ENCODE data around the gene NDRG2.

The NDRG2 gene

DNA sequence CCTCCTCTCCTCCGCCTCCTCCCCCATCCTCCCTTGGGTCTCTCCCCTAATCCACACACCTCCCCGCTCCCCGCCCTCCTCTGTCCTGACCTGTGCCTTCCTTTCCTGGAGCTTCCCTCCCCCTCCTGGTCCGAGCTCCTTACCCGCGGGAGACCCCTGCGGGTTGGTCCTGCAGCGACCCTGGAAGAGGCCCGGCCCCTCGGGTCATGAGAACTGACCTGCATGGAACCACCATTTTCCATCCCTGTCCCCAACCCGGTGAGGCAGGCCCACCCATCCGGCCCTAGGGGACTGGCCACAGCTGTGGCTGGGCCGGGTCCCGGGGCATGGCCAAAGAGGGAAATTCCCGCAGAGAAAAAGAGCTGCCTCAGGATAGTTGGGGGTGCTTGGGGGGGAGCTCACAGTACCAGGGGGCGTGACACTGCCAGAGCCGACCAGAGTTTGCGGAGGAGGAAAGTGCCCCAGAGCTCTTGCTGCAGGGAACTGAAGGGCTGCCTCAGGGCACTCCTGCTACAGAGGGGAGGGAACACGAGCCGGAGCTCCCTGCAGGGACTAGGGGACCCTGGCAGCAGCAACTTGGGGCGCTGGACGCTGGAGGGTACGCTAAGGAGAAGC is 45.9 kb upstream of the NDRG2 start:
- TF ChIP-seq, protein P1, sequence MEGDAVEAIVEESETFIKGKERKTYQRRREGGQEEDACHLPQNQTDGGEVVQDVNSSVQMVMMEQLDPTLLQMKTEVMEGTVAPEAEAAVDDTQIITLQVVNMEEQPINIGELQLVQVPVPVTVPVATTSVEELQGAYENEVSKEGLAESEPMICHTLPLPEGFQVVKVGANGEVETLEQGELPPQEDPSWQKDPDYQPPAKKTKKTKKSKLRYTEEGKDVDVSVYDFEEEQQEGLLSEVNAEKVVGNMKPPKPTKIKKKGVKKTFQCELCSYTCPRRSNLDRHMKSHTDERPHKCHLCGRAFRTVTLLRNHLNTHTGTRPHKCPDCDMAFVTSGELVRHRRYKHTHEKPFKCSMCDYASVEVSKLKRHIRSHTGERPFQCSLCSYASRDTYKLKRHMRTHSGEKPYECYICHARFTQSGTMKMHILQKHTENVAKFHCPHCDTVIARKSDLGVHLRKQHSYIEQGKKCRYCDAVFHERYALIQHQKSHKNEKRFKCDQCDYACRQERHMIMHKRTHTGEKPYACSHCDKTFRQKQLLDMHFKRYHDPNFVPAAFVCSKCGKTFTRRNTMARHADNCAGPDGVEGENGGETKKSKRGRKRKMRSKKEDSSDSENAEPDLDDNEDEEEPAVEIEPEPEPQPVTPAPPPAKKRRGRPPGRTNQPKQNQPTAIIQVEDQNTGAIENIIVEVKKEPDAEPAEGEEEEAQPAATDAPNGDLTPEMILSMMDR (IDR thresholded peaks at IDR 0.05) = no peak
- peaks cover 3 to 24% (median 16%) of the 10 kb centered on the region in 3 donors for H3K36me3 ChIP-seq
- intact Hi-C loops (cut with DNase I; ENCODE audit: low total_unique reads) = loop anchor here (1.0 kb wide), 1 partner anchor 34 kb away; no protein-coding TSS in a partner anchor
- H3K27me3 ChIP-seq = no peaks in the 10 kb centered on the region
- H3K27ac ChIP-seq = peak overlapping the region; percentile 86 to 92
- H3K9me3 ChIP-seq = no peaks in the 10 kb centered on the region
- H3K4me3 ChIP-seq = peak overlapping the region; percentile 76 to 77
- peaks cover 0 to 40% (median 28%) of the 10 kb centered on the region in 4 donors for H3K4me1 ChIP-seq
- peak; percentile 62 to 79 for DNase-seq

DNA sequence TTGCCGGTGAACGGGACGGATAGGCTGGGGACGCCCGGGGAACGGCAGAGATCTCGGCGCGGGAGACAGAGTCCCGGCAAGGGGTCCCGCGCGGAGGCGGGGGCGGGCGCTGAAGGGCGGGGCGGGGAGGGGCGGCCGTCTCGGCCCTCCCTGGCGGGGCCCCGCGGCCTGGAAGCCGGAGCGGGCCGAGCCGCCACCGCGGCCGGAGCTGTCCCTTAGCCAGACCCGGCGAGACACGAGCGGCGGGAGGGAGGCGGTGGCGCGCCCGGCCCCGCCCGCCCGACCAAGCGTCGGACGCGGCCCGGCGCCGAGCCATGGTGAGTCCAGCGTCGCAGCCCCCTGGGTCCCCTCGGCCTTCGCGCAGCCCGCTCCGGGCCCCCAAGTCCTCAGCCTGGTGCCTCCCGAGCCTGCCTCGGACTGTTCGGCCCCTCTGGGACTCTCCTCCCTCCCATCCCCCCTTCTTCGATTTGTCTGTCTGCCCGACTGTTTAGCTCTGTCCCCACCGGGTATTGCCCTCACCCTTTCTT is 45.3 kb upstream of the NDRG2 start, which contains the start of gene ARHGEF40:
ARHGEF40 (plus strand) TSS at position 222 of the 527 bp plus-strand sequence; CDS start at position 315, 93 bp downstream.
- Histone ChIP-seq H3K4me3 (peak within 1 kb of the TSS; percentile 76 to 77), H3K36me3 (peaks cover 0 to 18% (median 10%) of the 10 kb centered on the region in 3 donors), H3K9me3 (no peaks in the 10 kb centered on the region), H3K27ac (peak within 1 kb of the TSS; percentile 86 to 92), H3K4me1 (peaks cover 0 to 40% (median 28%) of the 10 kb centered on the region in 4 donors), H3K27me3 (no peaks in the 10 kb centered on the region)
- intact Hi-C loops (cut with DNase I; ENCODE audit: low total_unique reads) = loop anchor here (1.0 kb wide), 1 partner anchor 34 kb away; no protein-coding TSS in a partner anchor
- DNase-seq = peak; percentile 61 to 85
- TF ChIP-seq, protein P1 (IDR thresholded peaks at IDR 0.05) = no peak

- TF ChIP-seq, protein P1 (IDR thresholded peaks at IDR 0.05) = no peak
- peak overlapping the region; percentile 86 to 92 for H3K27ac ChIP-seq
- intact Hi-C loops (cut with DNase I; ENCODE audit: low total_unique reads) = loop anchor here (1.0 to 2.0 kb wide), 2 partner anchors 21 to 35 kb away; no protein-coding TSS in a partner anchor
- peaks cover 0 to 12% (median 6%) of the 10 kb centered on the region in 3 donors for H3K36me3 ChIP-seq
- peak in 1 of 2 donors; percentile 44 for DNase-seq
- H3K9me3 ChIP-seq = no peaks in the 10 kb centered on the region
- H3K4me3 ChIP-seq = peak overlapping the region; percentile 76 to 77
- H3K27me3 ChIP-seq = no peaks in the 10 kb centered on the region
- peaks cover 0 to 40% (median 28%) of the 10 kb centered on the region in 4 donors for H3K4me1 ChIP-seq
Measured at GRCh38 chr14:21069388-21070082, 44.7 kb upstream of the NDRG2 start.

DNA sequence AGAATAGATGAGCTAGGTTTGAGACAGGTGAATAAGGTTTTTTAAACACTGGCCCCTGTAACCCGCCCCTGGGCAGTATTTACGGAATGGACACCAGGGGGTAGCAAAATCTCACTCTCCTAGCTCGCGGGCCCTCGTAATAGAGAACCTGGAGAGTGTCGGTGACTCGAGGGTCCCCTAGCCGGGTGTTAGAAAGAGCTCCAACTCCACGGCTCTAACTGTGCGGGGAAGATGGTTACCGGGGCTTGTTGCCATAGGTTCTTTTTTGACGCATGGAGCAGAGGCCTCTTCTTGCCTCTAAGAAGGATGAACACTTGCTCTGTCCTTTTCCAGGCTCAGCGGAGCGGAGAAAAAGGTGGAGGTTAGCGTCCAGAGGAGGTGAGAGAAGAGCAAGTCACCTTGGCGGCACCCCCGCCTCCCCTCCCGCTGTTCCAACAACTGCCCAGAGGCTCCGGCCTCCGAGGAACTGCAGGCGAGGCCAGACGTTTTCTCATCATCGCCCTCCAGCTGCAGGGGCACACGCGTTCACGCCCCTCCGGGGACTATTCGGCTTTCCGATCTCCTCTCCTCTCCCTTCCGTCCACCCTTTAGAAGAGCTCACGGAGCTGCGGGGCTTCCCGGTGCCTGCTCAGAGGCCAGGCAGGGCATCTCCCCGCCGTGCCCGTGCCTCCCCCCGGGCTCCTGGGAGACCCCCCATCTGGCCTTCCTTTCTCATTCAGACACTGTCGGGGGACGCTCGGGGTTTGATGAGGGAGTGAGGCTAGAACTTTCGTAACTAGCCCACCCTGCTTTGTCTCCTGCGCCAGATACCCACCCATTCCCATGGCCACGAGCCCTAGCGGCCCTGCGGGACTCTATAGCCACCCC is 43.9 kb upstream of the NDRG2 start:
- Histone ChIP-seq H3K4me1 (peaks cover 0 to 40% (median 28%) of the 10 kb centered on the region in 4 donors), H3K36me3 (peaks cover 0 to 4% (median 0%) of the 10 kb centered on the region in 3 donors), H3K4me3 (peak overlapping the region; percentile 76 to 77), H3K9me3 (no peaks in the 10 kb centered on the region), H3K27me3 (no peaks in the 10 kb centered on the region), H3K27ac (peak overlapping the region; percentile 86 to 92)
- peak; percentile 70 to 77 for DNase-seq
- TF ChIP-seq, protein P1 (IDR thresholded peaks at IDR 0.05) = peak; percentile 70 to 78
- intact Hi-C loops (cut with DNase I; ENCODE audit: low total_unique reads) = loop anchor here (2.0 kb wide), 1 partner anchor 22 kb away; no protein-coding TSS in a partner anchor
